ENCODE measurements around the gene FBXW11.

DNA sequence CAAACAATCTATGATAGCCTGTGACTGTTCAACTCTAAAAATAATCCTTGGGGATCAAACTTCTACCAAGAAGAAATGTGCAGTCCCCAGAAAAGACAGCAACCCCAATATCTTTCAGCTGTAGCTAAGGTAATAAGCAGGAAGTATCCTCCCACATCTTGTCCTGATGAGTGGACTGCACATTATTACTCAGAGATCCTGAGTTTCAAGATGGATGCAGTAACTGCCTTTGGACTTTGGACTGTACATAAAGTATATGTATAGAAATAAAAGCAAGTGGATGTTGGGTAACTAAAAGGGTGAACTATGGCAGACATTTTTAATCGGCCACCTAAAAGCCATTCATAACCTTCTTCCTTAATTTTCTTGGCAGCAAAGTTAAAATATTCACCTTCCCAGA, 175.8 kb downstream of the FBXW11 start:
- TF ChIP-seq JUND (CRISPR knock-in tag; IDR thresholded peaks at IDR 0.05) (no peak), HDAC6 (IDR thresholded peaks at IDR 0.05; ENCODE audit: low read depth, low read length) (no peak), NR2F1 (CRISPR knock-in tag; IDR thresholded peaks at IDR 0.05) (no peak), ZNF562 (CRISPR knock-in tag; IDR thresholded peaks at IDR 0.05; ENCODE audit: borderline replicate concordance) (no peak), RBFOX2 (IDR thresholded peaks at IDR 0.05; ENCODE audit: low read depth, low read length) (no peak)

All from HepG2 (cell line).